HCT116 (cell line): ENCODE results near the gene ARHGAP31. TPM values are rescaled to one million over a fixed set of nuclear protein-coding genes. Genes with fewer than 3 reads are reported as not detected.

ENCODE experiments used
- ATAC-seq: fragments of 200-7000 bp; cut with Tn5 transposase; 2 replicates; pipeline ENCODE4 v1.9.1; 2020; ENCODE audit warnings: mild to moderate bottlenecking, moderate library complexity
- BruUV-seq: library from RNA; stranded (reverse); fragments of 400-500 nt; replicated peaks from 2 replicates; lab custom pipeline; 2021; lab: Mats Ljungman, UMichigan
- CTCF ChIA-PET: fragments of 300-600 bp; sonication (Branson Sonifier 250); formaldehyde crosslinking; loops from one replicate; lab custom pipeline; 2021; ENCODE audit warnings: antibody characterized with exemption; lab: Charles Lee
- POLR2A ChIA-PET: fragments of 300-600, 350-600 bp; sonication (Branson Sonifier 250); formaldehyde crosslinking; loops from one replicate; lab custom pipeline; 2021; ENCODE audit warnings: antibody characterized with exemption; lab: Charles Lee
- RAD21 ChIA-PET, 2 experiments: fragments of 300-600 bp; sonication (Branson Sonifier 250); formaldehyde crosslinking; loops; one replicate each; lab custom pipeline; 2023; ENCODE audit warnings: low total read pairs in 2 of 2; ENCODE audit not compliant: uncharacterized antibody in 2 of 2, unreplicated experiment in 2 of 2, low non-redundant PET in 1 of 2; lab: Charles Lee
- DNase-seq: peaks from one replicate; pipeline ENCODE4 v3.0.0-alpha.2; 2010; ENCODE audit warnings: low read depth, low spot score
- H2AFZ ChIP-seq: fragments of 200-600 bp; shearing (Covaris generic), sonication (generic); 2 replicates; pipeline ENCODE4 v1.6.1; 2017; ENCODE audit warnings: low read depth, mixed run types, mixed read lengths, antibody characterized with exemption, low read length; ENCODE audit not compliant: poor library complexity, severe bottlenecking
- H3K27ac ChIP-seq: 2 replicates; pipeline ENCODE4 v1.5.1; 2012; ENCODE audit warnings: low read depth, low read length
- H3K27me3 ChIP-seq: fragments of 200-600 bp; sonication (generic); 2 replicates; pipeline ENCODE4 v1.6.1; 2016; ENCODE audit warnings: mixed run types, low read length, mixed read lengths; ENCODE audit not compliant: insufficient read depth
- H3K36me3 ChIP-seq, 2 experiments: fragments of 200-500 bp in 1 of 2; fragments of 200-600 bp in 1 of 2; sonication (Bioruptor generic) in 1 of 2; sonication (generic) in 1 of 2; 2 replicates each; pipeline versions ENCODE4 v1.5.1 to v1.6.1; 2014 to 2016; ENCODE audit warnings: low read length in 2 of 2, inconsistent platforms in 1 of 2, mixed read lengths in 1 of 2, mixed run types in 1 of 2; ENCODE audit not compliant: insufficient read depth in 2 of 2, control insufficient read depth in 1 of 2
- H3K4me1 ChIP-seq, 2 experiments: fragments of 200-600 bp in 1 of 2; sonication (generic) in 1 of 2; 2 replicates each; pipeline versions ENCODE4 v1.5.1 to v1.6.1; 2012 to 2017; ENCODE audit warnings: low read length in 2 of 2, inconsistent platforms in 1 of 2, mild to moderate bottlenecking in 1 of 2, mixed read lengths in 1 of 2, mixed run types in 1 of 2, moderate library complexity in 1 of 2; ENCODE audit not compliant: insufficient read depth in 2 of 2, control insufficient read depth in 1 of 2
- H3K4me2 ChIP-seq: fragments of 200-600 bp; sonication (generic); 2 replicates; pipeline ENCODE4 v1.6.1; 2017; ENCODE audit warnings: mixed run types, low read length, mixed read lengths
- H3K4me3 ChIP-seq, 2 experiments: fragments of 200-600 bp in 1 of 2; sonication (generic) in 1 of 2; replicated peaks in 1 of 2; 2 replicates each; pipeline ENCODE4 v1.5.1; 2011 to 2016; ENCODE audit warnings: low read length in 2 of 2, control low read depth in 1 of 2, low read depth in 1 of 2, mild to moderate bottlenecking in 1 of 2, mixed read lengths in 1 of 2, mixed run types in 1 of 2
- H3K79me2 ChIP-seq: fragments of 200-600 bp; sonication (generic); 2 replicates; pipeline ENCODE4 v1.6.1; 2017; ENCODE audit warnings: mild to moderate bottlenecking, mixed run types, low read length, moderate library complexity, mixed read lengths; ENCODE audit not compliant: insufficient read depth
- H3K9ac ChIP-seq: fragments of 200-600 bp; sonication (generic); 2 replicates; pipeline ENCODE4 v1.6.1; 2016; ENCODE audit warnings: low read length, mixed read lengths
- H3K9me2 ChIP-seq: fragments of 200-600 bp; sonication (generic), shearing (Covaris generic); 2 replicates; pipeline ENCODE4 v1.6.1; 2017; ENCODE audit warnings: mixed run types, mild to moderate bottlenecking, moderate library complexity; ENCODE audit not compliant: insufficient read depth
- H3K9me3 ChIP-seq, 2 experiments: fragments of 200-500 bp in 1 of 2; fragments of 200-600 bp in 1 of 2; sonication (Bioruptor generic) in 1 of 2; sonication (generic) in 1 of 2; 2 replicates each; pipeline ENCODE4 v1.6.1; 2014 to 2017; ENCODE audit warnings: low read length in 2 of 2, mixed read lengths in 2 of 2, inconsistent platforms in 1 of 2, low read depth in 1 of 2, mild to moderate bottlenecking in 1 of 2, mixed run types in 1 of 2, moderate library complexity in 1 of 2; ENCODE audit not compliant: control insufficient read depth in 1 of 2, insufficient read depth in 1 of 2
- H4K20me1 ChIP-seq: fragments of 200-600 bp; sonication (generic), shearing (Covaris generic); 2 replicates; pipeline ENCODE4 v1.6.1; 2017; ENCODE audit warnings: mixed run types, mild to moderate bottlenecking, moderate library complexity; ENCODE audit not compliant: insufficient read depth
- ATF3 ChIP-seq: IDR thresholded peaks from 2 replicates; pipeline ENCODE4 v1.6.1; 2012
- CTCF ChIP-seq, 3 experiments: fragments of 200-600 bp in 1 of 3; sonication (generic) in 1 of 3; IDR thresholded peaks in 2 of 3; conservative IDR thresholded peaks in 1 of 3; 2 replicates each; pipeline ENCODE4 v1.5.1; 2012 to 2017; ENCODE audit warnings: low read depth in 2 of 3, low read length in 2 of 3, antibody characterized with exemption in 1 of 3, borderline replicate concordance in 1 of 3, control low read depth in 1 of 3, mild to moderate bottlenecking in 1 of 3, mixed read lengths in 1 of 3, mixed run types in 1 of 3, moderate library complexity in 1 of 3; ENCODE audit not compliant: insufficient read depth in 1 of 3
- EGR1 ChIP-seq: IDR thresholded peaks from 2 replicates; pipeline ENCODE4 v1.6.1; 2012; ENCODE audit warnings: low read depth
- EZH2 ChIP-seq: fragments of 200-600 bp; sonication (generic); IDR thresholded peaks from 2 replicates; pipeline ENCODE4 v1.6.1; 2017; ENCODE audit warnings: antibody characterized with exemption, mixed run types
- EZH2phosphoT487 ChIP-seq: fragments of 200-600 bp; IDR thresholded peaks from 2 replicates; pipeline ENCODE4 v1.6.1; 2018; ENCODE audit warnings: antibody characterized with exemption, borderline replicate concordance
- FOSL1 ChIP-seq: IDR thresholded peaks from 2 replicates; pipeline ENCODE4 v1.6.1; 2012; ENCODE audit warnings: low read depth
- JUND ChIP-seq: IDR thresholded peaks from 2 replicates; pipeline ENCODE4 v1.6.1; 2012
- POLR2AphosphoS5 ChIP-seq: IDR thresholded peaks from 2 replicates; pipeline ENCODE4 v1.6.1; 2011; ENCODE audit warnings: mild to moderate bottlenecking, low read depth, low read length, moderate library complexity
- SIN3A ChIP-seq: IDR thresholded peaks from 2 replicates; pipeline ENCODE4 v1.6.1; 2012; ENCODE audit warnings: low read depth
- TCF7L2 ChIP-seq: IDR thresholded peaks from 2 replicates; pipeline ENCODE4 v1.7.0; 2011; ENCODE audit warnings: borderline replicate concordance, inconsistent platforms; ENCODE audit not compliant: insufficient read depth, insufficient read length; ENCODE audit errors: extremely low read depth
- YY1 ChIP-seq: IDR thresholded peaks from 2 replicates; pipeline ENCODE4 v1.6.1; 2011; ENCODE audit warnings: low read length, low read depth, moderate library complexity, mild to moderate bottlenecking; ENCODE audit not compliant: insufficient replicate concordance; ENCODE audit errors: extremely low read depth
- ZBTB33 ChIP-seq: IDR thresholded peaks from 2 replicates; pipeline ENCODE4 v1.6.1; 2011; ENCODE audit warnings: mild to moderate bottlenecking, low read length, moderate library complexity; ENCODE audit not compliant: insufficient replicate concordance; ENCODE audit errors: extremely low read depth
- ZFX ChIP-seq: fragments of 450-650 bp; IDR thresholded peaks from 2 replicates; pipeline ENCODE4 v1.6.1; 2017
- intact Hi-C: fragments of 100-400 bp; cut with micrococcal nuclease; formaldehyde crosslinking; loops from 2 replicates; pipeline ENCODE4 v1.10.0; 2022
- total RNA-seq: library from RNA; stranded (reverse); gene quantifications from one replicate; pipeline ENCODE4 v1.2.1, GENCODE V29; 2021; ENCODE audit not compliant: unreplicated experiment
- TF ChIP-seq, protein P1 (sequence below): IDR thresholded peaks from 2 replicates; pipeline ENCODE4 v1.6.1; 2012

Gene ARHGAP31
- total RNA-seq, 1 experiment from 2014 or later: 0.93 TPM

GRCh38 chr3:119342176-119342575 lies 48.0 kb downstream of the ARHGAP31 start:
- CTCF ChIA-PET: no interaction called here
- H3K4me1 ChIP-seq: no peaks in the 10 kb centered on the region
- no TSS peak for BruUV-seq
- POLR2A ChIA-PET: no interaction called here
- no peak overlapping the region for H3K4me2 ChIP-seq
- H3K9me2 ChIP-seq: no peaks in the 10 kb centered on the region
- H3K79me2 ChIP-seq: no peaks in the 10 kb centered on the region
- intact Hi-C loops: no loop called here
- H3K9me3 ChIP-seq: no peaks in the 10 kb centered on the region
- no peak overlapping the region for H2AFZ ChIP-seq
- no peaks in the 10 kb centered on the region for H3K36me3 ChIP-seq
- H3K27me3 ChIP-seq: no peaks in the 10 kb centered on the region
- no peak overlapping the region for H3K9ac ChIP-seq
- ATAC-seq (no peak), DNase-seq (no peak)
- no peaks in the 10 kb centered on the region for H4K20me1 ChIP-seq
- no peak overlapping the region for H3K4me3 ChIP-seq
- no peak overlapping the region for H3K27ac ChIP-seq
- RAD21 ChIA-PET: no interaction called here
- no peak for TF ChIP-seq EZH2phosphoT487
- TF ChIP-seq POLR2AphosphoS5: no peak
- TF ChIP-seq ZFX: no peak
- TF ChIP-seq FOSL1: no peak
- TF ChIP-seq, protein P1, sequence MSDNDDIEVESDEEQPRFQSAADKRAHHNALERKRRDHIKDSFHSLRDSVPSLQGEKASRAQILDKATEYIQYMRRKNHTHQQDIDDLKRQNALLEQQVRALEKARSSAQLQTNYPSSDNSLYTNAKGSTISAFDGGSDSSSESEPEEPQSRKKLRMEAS: no peak
- no peak for TF ChIP-seq YY1
- TF ChIP-seq CTCF (IDR thresholded peaks at IDR 0.05 in 2 of 3, conservative IDR thresholded peaks at IDR 0.05 in 1 of 3; ENCODE audit: borderline replicate concordance in 1 of 3, insufficient read depth in 1 of 3, low read depth in 2 of 3, low read length in 2 of 3): no peak
- no peak for TF ChIP-seq ZBTB33
- no peak for TF ChIP-seq ATF3
- TF ChIP-seq EZH2: no peak
- no peak for TF ChIP-seq EGR1
- TF ChIP-seq SIN3A: no peak
- no peak for TF ChIP-seq JUND
- no peak for TF ChIP-seq TCF7L2
